ENCODE data around the gene CMKLR1.

CMKLR1 gene, protein sequence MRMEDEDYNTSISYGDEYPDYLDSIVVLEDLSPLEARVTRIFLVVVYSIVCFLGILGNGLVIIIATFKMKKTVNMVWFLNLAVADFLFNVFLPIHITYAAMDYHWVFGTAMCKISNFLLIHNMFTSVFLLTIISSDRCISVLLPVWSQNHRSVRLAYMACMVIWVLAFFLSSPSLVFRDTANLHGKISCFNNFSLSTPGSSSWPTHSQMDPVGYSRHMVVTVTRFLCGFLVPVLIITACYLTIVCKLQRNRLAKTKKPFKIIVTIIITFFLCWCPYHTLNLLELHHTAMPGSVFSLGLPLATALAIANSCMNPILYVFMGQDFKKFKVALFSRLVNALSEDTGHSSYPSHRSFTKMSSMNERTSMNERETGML

DNA sequence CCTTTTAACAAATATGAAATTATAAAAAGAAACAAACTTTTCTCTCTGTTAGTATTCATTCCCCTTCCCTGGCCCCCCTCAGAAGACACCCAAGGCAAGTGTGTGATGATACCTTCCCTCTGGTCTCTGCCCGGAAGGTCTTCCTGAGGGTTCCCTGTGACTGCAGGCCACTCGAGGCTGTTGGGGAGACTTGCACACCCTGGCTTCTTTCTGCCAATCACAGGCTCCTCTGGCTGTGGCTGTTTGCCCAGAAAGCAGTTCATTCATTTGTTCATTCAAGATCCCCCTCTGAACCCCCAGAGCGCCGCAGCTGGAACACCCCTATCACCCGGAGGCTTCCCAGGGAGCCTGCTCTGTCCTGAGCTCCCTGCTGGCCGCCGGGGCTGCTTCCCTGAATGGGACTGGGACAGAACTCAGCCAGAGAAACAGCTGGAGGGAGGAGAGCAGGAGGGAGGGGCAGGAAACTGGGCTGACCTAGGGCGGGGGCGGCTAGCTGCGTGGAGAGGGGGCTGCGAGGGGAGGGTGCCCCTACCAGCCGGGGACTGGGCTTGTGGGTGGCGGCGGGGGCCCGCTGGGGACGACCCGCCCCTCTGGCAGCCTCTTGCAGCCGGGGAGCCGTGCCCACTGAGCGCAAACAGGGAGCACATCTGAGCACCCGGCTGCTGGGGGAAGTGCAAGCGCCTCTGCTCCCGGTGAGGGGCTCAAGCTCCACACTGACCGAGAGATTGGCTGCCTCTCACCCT, at the start of gene CMKLR1:
Gene CMKLR1, minus strand, starts transcription at position 397 of the 743 bp plus-strand sequence. CDS start 45,720 bp downstream, outside the sequence.
- DNase-seq (ENCODE audit: low spot score), result peak; percentile 26

DNA sequence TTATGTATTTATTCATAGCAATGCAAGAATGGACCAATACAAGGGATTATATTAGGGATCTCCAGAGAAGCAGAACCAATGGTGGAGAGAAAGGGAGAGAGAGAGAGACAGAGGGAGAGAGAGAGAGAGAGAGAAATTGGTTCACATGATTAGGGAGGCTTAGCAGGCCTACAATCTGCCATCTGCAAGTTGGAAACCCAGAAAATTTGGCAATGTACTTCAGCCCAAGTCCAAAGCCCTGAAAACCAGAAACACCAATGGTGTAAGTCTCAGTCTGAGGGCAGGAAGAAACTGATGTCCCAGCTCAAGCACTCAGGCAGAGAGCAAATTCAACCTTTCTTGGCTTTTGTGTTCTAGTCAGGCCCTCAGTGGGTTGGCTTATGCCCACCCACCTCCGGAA, 48.7 kb upstream of the CMKLR1 start:
- no peak for DNase-seq (ENCODE audit: low spot score)

DNA sequence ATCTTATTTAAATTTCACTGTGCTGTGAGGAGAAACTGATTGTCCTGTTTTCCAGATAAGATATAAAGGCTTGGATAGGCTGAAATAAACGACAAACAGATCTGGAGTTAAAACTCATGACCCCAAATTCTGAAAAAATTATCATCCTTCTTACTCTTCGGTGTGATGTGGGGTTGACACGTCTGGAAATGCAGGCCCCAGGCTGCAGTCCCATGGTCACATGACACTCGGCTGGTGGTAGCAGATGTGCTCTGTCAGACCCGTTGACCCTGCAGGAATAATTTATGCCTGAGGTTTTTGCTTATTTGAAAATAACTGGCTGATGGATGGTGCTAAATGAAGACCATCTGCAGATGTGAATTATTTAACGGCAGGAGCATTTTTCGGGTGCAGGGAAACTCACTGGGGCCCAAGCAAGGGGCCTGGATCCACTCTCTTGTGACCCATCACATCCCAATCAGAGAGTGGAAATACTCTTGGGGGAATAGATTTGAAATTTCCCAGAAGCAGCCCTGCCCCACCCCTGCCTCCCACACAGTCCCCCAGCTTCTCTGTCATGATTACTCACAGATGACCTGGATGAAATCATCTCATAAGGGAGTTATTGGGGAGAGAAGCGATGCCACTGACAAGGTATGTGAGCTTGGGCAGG, 47.7 kb upstream of the CMKLR1 start:
- no peak for DNase-seq (ENCODE audit: low spot score)

DNA sequence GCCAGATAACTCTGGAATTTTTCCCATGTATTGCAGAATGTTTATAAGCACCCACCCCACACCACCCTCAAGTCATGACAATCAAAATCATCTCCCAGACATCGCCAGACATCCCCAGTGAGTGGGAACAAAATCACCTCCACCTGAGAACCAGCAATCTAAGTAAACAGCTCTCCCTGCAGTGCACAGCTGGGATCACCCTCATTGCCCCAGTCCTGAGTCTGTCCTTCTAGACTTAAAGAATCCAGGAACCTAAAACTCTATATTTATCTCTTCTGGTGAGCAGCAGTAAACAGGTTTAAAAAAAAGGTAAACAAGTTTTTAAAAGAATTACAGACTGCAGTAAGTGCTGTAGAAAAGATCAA, 43.3 kb upstream of the CMKLR1 start:
- DNase-seq (ENCODE audit: low spot score), result no peak

GRCh38 chr12:108381787-108382436, 42.8 kb upstream of the CMKLR1 start:
- no peak for DNase-seq (ENCODE audit: low spot score)

GRCh38 chr12:108380382-108380781, 41.3 kb upstream of the CMKLR1 start:
- no peak for DNase-seq (ENCODE audit: low spot score)

DNA sequence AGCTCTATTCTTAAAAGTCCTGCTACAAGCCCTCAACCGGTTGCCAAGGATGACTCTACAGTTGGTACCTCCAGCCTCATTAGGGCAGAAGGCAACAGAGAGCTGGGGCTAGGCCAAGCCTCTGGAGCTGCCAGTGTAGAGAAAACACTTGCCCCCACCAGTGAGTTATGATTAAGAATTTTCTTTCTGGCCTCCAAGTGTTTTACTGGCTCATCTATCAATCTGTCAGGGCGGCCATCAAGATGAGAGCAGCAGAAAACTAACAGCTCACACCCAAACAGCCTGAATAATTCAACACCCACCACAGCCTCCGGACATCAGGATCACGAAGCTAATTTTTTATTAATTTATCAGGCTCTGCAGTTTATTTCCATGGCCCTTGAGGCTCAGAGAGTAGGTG, 40.7 kb upstream of the CMKLR1 start:
- DNase-seq (ENCODE audit: low spot score), result no peak

GRCh38 chr12:108378926-108379325, 39.8 kb upstream of the CMKLR1 start:
- DNase-seq (ENCODE audit: low spot score), result no peak

- no peak for DNase-seq (ENCODE audit: low spot score)
Observed at GRCh38 chr12:108377260-108377659, 38.1 kb upstream of the CMKLR1 start.

DNA sequence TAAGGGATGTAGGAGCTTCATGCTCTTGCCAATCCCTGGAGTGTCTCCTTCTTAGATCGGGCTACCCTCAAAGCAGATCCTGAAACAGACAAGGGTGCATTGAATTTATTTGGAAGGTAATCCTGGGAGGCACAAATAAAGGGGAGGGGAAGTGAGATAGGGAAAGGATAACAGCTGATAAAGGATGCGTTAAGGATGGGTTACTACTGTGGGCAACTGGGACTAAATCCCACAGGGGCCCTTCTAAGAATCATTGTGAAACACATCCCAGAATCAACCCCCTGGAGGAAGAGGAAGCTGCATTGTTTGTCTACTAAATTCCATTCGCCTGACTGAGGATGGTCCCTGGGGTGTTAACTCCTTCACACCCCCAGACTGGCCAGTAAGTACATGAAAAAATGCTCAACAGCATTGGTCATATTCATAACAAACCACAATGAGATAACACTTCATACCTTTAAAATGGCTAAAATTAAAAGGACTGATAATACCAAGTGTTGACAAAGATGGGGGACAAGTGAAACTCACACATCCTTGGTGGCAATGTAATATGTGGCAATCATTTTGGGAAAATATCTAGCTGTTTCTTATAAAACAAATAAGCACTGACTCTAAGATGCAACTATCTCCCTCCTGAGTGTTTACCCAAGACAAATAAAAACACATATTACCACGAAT, 37.0 kb upstream of the CMKLR1 start:
- DNase-seq (ENCODE audit: low spot score), result no peak

GRCh38 chr12:108374596-108375320, 35.6 kb upstream of the CMKLR1 start:
- no peak for DNase-seq (ENCODE audit: low spot score)

DNA sequence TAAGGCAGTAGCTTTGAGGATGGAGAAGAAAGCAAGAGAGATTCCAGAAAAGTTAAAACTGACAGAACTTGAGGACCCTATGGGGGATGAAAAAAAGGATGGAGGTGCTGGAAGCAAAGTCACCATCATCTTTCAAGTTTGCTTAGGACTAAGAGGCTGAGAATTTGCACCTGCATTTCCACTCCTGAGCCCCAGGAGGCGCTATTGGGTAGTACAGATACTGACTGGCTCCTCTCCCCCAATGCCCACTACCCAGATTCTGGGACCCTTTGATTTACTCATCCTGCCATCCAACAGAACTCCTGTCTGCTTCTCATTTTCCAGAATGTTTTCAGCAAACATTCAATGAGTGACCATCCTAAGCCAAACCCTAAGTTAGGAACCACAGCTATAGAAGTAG, 34.0 kb upstream of the CMKLR1 start:
- DNase-seq (ENCODE audit: low spot score), result no peak

GRCh38 chr12:108371801-108372344, 32.8 kb upstream of the CMKLR1 start:
- no peak for DNase-seq (ENCODE audit: low spot score)

DNA sequence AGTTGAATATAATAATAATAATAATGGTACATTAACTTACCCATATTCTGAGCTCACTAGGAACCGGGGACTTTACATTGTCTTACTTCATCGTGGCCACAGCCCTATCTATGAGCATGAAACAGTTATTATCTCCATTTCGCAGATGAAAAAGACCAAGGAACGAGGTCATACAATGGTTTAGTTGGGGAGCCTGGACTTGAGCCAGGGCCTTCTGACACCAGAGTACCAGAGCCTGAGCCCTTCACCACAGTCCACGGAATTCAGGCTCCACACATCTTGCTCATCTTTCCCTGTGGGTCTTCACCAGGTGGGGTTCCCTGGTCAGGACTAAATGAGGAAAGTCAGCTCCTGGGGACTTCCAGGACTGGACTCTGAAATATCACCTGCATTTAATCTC, 31.3 kb upstream of the CMKLR1 start:
- no peak for DNase-seq (ENCODE audit: low spot score)

- DNase-seq (ENCODE audit: low spot score), result no peak
Observed at GRCh38 chr12:108369736-108370396, 30.8 kb upstream of the CMKLR1 start.

GRCh38 chr12:108368089-108368488, 29.0 kb upstream of the CMKLR1 start:
- no peak for DNase-seq (ENCODE audit: low spot score)

DNA sequence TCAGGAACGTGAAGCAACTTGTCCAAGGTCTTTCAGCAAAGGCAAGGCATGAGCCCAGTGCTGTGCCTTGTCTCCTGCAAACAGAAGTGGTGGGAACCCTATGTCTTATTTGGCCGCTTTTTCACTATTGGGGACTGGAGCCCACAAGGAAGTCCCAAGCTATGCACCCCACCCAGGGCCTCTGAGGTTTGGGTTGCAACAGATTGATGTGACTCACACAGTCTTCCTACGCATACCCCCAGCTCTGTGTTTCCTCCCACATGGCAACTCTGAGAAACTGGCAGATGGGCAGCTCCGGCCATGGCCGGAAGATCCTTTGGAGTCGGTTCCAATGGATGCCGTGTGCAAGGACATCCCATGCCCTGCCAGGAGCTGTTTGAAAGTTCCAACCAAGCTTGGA, 28.3 kb upstream of the CMKLR1 start:
- DNase-seq (ENCODE audit: low spot score), result no peak

- no peak for DNase-seq (ENCODE audit: low spot score)
Observed at GRCh38 chr12:108365324-108365723, 26.2 kb upstream of the CMKLR1 start.

DNA sequence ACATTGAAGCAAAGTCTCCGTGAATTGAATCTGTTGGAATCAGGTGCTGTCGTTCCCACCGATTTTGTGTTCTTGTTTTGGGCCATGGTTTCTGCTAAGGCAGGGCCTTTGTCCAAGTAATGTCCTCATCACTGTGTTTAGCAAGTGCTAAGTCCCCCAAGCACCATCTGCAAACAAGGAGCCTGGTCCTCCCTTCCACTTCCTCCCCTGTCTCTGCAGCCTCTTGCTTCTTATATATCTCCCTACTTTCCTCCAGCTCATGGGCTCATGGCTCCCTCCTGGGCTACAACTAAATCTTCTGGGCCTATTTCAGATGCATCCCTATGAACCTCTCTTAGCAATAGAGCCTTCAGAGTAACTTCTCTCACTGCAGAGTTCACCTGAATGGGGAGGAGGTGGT, 25.8 kb upstream of the CMKLR1 start:
- no peak for DNase-seq (ENCODE audit: low spot score)

DNA sequence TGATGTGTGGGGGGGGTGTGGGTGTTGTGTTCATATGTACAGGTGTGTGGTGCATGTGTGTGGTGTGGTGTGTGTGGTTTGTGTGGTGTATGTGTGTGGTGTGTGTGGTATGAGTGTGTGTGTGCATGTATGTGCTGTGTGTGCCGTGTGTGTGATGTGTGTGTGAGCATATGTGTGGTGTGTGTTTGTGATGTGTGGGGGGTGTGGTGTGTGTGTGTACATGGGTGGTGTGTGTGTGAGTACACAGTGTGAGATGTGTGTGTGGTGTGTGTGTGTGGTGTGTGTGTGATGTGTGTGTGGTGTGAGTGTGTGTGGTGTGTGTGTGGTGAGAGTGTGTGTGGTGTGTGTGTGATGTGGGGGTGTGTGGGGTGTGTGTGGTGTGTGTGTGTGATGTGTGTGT, 24.5 kb upstream of the CMKLR1 start:
- no peak for DNase-seq (ENCODE audit: low spot score)
